Measurements from ENCODE around the gene RCOR2. TPM values are rescaled to one million over a fixed set of nuclear protein-coding genes. Genes with fewer than 3 reads are reported as not detected.

RCOR2 gene
- 2.3 and 5.8 TPM in 2 replicates for total RNA-seq

DNA sequence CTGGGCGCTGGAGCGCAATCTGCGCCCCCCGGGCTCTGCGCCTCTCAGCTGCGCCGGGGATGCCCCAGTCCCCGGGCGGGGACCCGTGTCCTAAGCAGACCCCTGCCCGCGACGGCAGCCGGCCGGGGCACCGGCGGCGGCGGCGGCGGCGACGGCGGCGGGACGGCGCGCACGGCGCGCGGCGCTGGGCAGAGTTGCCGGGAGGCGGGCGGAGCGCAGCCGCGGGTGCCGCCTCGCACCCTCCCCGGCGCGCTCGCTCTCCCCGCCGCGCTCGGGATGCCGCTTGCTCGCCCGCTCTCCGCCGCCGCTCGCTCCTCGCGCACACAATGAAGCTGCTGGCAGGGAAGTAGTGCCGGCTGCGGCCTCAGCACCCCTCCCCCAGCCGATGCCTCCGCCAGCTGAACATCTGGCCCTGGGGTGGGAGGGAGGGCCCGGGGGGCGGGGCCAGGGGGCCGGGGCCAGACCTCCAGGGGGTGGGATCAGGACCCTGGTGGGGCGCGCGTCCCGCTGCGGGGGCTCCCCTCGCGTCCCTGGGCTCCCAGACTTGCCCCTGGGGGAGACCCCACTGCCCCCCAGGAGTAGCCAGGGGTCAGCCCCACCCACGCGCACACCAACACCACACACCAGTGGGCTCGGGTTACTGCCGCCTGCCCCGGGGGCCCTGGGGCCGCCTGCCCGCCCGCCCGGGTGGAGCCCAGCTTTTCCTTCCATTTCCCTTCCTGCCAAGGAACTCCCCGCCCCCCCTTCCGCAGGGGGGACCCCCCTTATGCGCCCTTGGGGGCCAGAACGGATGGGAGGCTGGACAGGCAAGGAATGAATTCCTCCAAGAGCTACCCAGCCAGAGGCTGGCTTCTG, at the start of gene RCOR2:
Gene RCOR2, minus strand, starts transcription at position 328 of the 855 bp plus-strand sequence. CDS start 708 bp downstream, outside the sequence.

DNA sequence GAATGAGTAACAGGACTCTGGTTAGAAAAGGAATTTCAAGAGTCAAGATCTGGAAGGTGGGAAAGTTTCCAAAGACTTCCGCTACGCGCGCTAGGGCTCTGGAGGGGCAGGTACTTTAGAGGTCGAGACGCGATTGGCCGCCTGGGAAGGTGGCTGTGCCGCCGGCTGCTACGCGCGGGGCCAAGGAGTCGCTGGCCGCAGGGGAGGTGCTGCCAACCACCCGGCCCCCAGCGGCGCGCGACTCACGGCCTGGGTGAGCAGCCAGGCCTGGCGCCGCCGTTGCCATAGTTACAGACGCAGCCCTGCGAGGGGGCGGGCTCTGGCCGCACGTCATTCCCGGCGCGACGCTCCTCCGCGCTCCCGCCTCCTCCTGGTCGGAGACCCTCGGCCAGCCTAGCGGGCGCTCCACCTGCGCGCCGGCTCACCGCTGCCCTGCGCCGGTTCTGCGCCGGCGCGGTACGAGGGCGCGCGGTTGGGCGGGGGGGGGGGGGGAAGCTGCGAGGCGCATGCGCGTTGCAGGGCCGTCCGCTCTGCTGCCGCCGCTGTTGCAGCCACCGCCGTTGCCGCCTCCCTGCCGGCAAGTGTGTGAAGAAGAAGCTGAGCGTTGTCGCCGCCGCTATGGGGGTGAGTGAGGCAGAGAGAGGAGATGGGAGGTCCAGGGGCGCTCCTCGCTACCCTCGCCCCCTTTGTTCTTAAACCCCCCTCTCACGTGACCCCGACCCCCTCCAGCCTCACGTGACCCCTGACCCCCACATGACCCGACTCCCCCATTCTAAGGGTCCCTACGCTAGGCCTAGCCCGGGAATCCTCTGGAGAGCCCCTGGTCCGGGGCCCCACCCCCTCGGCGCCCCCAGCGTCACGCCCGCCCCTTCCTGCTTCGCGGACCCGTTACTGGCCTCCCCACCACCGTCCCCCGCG, 21.8 kb upstream of the RCOR2 start, which contains the start of gene NAA40:
Gene NAA40, plus strand, starts transcription at position 524 of the 918 bp plus-strand sequence. Its CDS starts 95 bp downstream, at position 619.

Other genes with a start within 250 kb of the RCOR2 start
- gene ATL3, start 245.8 kb downstream of the RCOR2 start, total RNA-seq = 110 and 158 TPM in 2 replicates
- 83.3 and 98.0 TPM in 2 replicates for gene RTN3, start 235.7 kb downstream of the RCOR2 start, total RNA-seq
- 17.7 and 19.2 TPM in 2 replicates for gene ZFTA, start 148.4 kb downstream of the RCOR2 start, total RNA-seq
- gene SPINDOC, start 103.7 kb downstream of the RCOR2 start, total RNA-seq = 10.7 and 15.6 TPM in 2 replicates
- gene MARK2, start 78.1 kb downstream of the RCOR2 start, total RNA-seq = 10.3 and 12.0 TPM in 2 replicates
- 10.9 and 13.8 TPM in 2 replicates for gene NAA40, start 21.8 kb upstream of the RCOR2 start, total RNA-seq
- gene COX8A, start 57.5 kb upstream of the RCOR2 start, total RNA-seq = 333 and 338 TPM in 2 replicates
- gene OTUB1, start 69.3 kb upstream of the RCOR2 start, total RNA-seq = 43.1 and 44.3 TPM in 2 replicates
- 0.03 and 0.07 TPM in 2 replicates for gene FLRT1, start 118.8 kb upstream of the RCOR2 start, total RNA-seq
- gene MACROD1, start 248.9 kb upstream of the RCOR2 start, total RNA-seq = 12.6 and 19.2 TPM in 2 replicates